Smooth muscle cell of bladder (primary cell): ENCODE results near the gene RECQL. TPM values are rescaled to one million over a fixed set of nuclear protein-coding genes. Genes with fewer than 3 reads are reported as not detected.

ENCODE experiments used
- total RNA-seq: library from RNA; depleted of rRNA; stranded (reverse); fragments of >200 nt; gene quantifications from 2 replicates; pipeline ENCODE4 v1.2.3, GENCODE V29; 2014

RECQL gene
- 46.8 and 51.5 TPM in 2 replicates for total RNA-seq

DNA sequence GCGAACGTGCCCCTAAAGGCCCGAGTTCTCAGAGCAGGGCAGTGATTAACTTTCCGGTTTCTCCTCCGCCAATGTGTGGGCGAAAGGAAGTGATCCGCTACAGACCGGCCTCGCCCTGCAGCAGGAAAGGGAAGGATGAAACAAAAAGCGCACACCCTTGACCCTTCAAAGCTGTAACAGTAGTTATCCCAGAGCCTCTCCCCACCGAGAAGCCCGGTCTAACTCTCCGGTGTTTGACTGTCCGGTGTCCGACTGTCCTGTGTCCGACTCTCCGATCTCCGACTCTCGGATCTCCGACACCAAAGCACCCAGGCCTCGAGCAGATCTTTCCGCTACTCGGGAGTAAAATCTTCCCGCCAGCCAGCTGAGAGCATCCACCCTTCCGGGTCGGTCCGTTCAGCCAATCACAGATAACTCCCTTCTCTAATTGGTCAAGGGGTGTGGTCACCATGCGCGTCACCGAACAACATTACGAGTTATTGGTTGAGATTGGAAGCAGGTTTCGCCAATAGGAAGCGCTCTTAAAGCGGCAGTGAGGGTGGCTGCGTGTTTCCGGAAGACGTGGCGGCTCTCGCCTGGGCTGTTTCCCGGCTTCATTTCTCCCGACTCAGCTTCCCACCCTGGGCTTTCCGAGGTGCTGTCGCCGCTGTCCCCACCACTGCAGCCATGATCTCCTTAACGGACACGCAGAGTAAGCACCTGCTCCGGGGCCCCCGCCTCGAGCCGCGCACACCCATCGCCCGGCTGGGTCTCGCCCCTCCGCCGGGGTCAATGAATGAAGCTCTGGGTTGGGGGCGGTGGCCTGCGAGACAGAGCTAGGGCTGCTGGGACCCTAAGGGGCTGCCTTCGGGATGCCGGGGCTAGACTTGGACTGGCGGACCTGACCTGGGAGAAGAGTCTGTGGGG is at the start of gene RECQL, which contains the start of gene GOLT1B:
Gene RECQL, minus strand, starts transcription at position 378 of the 906 bp plus-strand sequence. CDS start 2,065 bp downstream, outside the sequence.
Gene GOLT1B, plus strand, starts transcription at position 532 of the 906 bp plus-strand sequence. Its CDS starts 135 bp downstream, at position 667.

GRCh38 chr12:21526053-21526452 is 24.6 kb upstream of the RECQL start, which contains the start of gene SPX:
Gene SPX, plus strand, starts transcription at chr12:21526296. Its CDS starts 177 bp downstream, at chr12:21526473.

Other genes starting within 250 kb of the RECQL start
- gene SLCO1A2, start 166.7 kb downstream of the RECQL start, total RNA-seq = 0.14 TPM in 1 of 2 replicates, not detected in the other
- gene IAPP, start 128.7 kb downstream of the RECQL start, total RNA-seq = not detected in 2 replicates
- gene PYROXD1, start 64.0 kb downstream of the RECQL start, total RNA-seq = 10.1 and 12.4 TPM in 2 replicates
- 49.6 and 56.8 TPM in 2 replicates for gene GOLT1B, start 154 bp upstream of the RECQL start, total RNA-seq
- gene SPX, start 24.7 kb upstream of the RECQL start, total RNA-seq = under 0.01 and 0.18 TPM in 2 replicates
- gene GYS2, start 103.2 kb upstream of the RECQL start, total RNA-seq = not detected in 2 replicates
- gene LDHB, start 156.2 kb upstream of the RECQL start, total RNA-seq = 722 and 725 TPM in 2 replicates